B cell (primary cell): Measurements from ENCODE around the gene CLK4. TPM values are rescaled to one million over a fixed set of nuclear protein-coding genes. Genes with fewer than 3 reads are reported as not detected.

Experiments used
- ATAC-seq: fragments of 200-7000 bp; cut with Tn5 transposase; one replicate; pipeline ENCODE4 v1.10.0; 2021; ENCODE audit warnings: low read depth, mild to moderate bottlenecking, moderate number of reproducible peaks, moderate library complexity
- CTCF ChIA-PET: fragments of 350-600 bp; sonication (Branson Sonifier 250); formaldehyde crosslinking; loops from one replicate; lab custom pipeline; 2021; ENCODE audit warnings: antibody characterized with exemption, inconsistent platforms; lab: Charles Lee
- POLR2A ChIA-PET: fragments of 350-600 bp; sonication (Branson Sonifier 250); formaldehyde crosslinking; loops from one replicate; lab custom pipeline; 2021; ENCODE audit warnings: antibody characterized with exemption; lab: Charles Lee
- DNase-seq: peaks from one replicate; pipeline ENCODE4 v3.0.0; 2013
- H2AFZ ChIP-seq: 2 replicates; pipeline ENCODE4 v1.6.1; 2012; ENCODE audit warnings: mild to moderate bottlenecking, low read depth, low read length; ENCODE audit not compliant: insufficient read depth, poor library complexity, severe bottlenecking
- H3K27ac ChIP-seq, 2 donors: 1 replicate in 1 of 2; 2 replicates in 1 of 2; pipeline ENCODE4 v1.5.1; 2012 to 2013; ENCODE audit warnings: low read length in 2 of 2, mild to moderate bottlenecking in 2 of 2, moderate library complexity in 1 of 2
- H3K27me3 ChIP-seq, 4 experiments: fragments of 200-600 bp in 1 of 4; sonication (generic) in 1 of 4; replicated peaks in 1 of 4; 1 replicate in 2 of 4; 2 replicates in 2 of 4; pipeline versions ENCODE4 v1.6.1 to v1.7.0; 2013 to 2016; ENCODE audit warnings: low read length in 3 of 4, mild to moderate bottlenecking in 2 of 4, mixed read lengths in 1 of 4, moderate library complexity in 1 of 4; ENCODE audit not compliant: insufficient read depth in 4 of 4, control insufficient read depth in 3 of 4; ENCODE audit errors: control extremely low read depth in 1 of 4
- H3K36me3 ChIP-seq, 2 experiments: replicated peaks in 1 of 2; 1 replicate in 1 of 2; 2 replicates in 1 of 2; pipeline versions ENCODE4 v1.6.1 to v1.7.1; 2013; ENCODE audit warnings: low read length in 1 of 2; ENCODE audit not compliant: insufficient read depth in 2 of 2, control insufficient read depth in 1 of 2; ENCODE audit errors: control extremely low read depth in 1 of 2, extremely low read depth in 1 of 2
- H3K4me1 ChIP-seq, 2 donors: fragments of 200-600 bp in 1 of 2; sonication (generic) in 1 of 2; 1 replicate in 1 of 2; 2 replicates in 1 of 2; pipeline versions ENCODE4 v1.5.1 to v1.6.1; 2013 to 2017; ENCODE audit warnings: low read length in 2 of 2; ENCODE audit not compliant: control insufficient read depth in 2 of 2, insufficient read depth in 2 of 2
- H3K4me2 ChIP-seq: replicated peaks from 2 replicates; pipeline ENCODE3; 2012; ENCODE audit warnings: mild to moderate bottlenecking, low read depth, low read length; ENCODE audit not compliant: poor library complexity, severe bottlenecking
- H3K4me3 ChIP-seq, 5 experiments: fragments of 200-600 bp in 1 of 5; sonication (generic) in 1 of 5; 1 replicate in 3 of 5; 2 replicates in 2 of 5; pipeline versions ENCODE4 v1.5.1 to v1.7.0; 2011 to 2016; ENCODE audit warnings: low read length in 4 of 5, mild to moderate bottlenecking in 4 of 5, low read depth in 2 of 5, control low read depth in 1 of 5, moderate library complexity in 1 of 5; ENCODE audit not compliant: insufficient read depth in 1 of 5; ENCODE audit errors: control extremely low read depth in 1 of 5, extremely low read depth in 1 of 5
- H3K79me2 ChIP-seq: fragments of 200-600 bp; sonication (generic); one replicate; pipeline ENCODE4 v1.6.0; 2016; ENCODE audit warnings: low read length; ENCODE audit not compliant: control insufficient read depth, insufficient read depth
- H3K9ac ChIP-seq: fragments of 200-600 bp; sonication (generic); 2 replicates; pipeline ENCODE4 v1.6.1; 2017; ENCODE audit warnings: mild to moderate bottlenecking, low read length, moderate library complexity
- H3K9me3 ChIP-seq, 3 donors: one replicate each; pipeline versions ENCODE4 v1.6.1 to v1.7.1; 2013; ENCODE audit warnings: low read length in 2 of 3; ENCODE audit not compliant: control insufficient read depth in 2 of 3, insufficient read depth in 1 of 3; ENCODE audit errors: control extremely low read depth in 1 of 3
- H4K20me1 ChIP-seq: 2 replicates; pipeline ENCODE4 v1.6.0; 2012; ENCODE audit warnings: mild to moderate bottlenecking, low read length; ENCODE audit not compliant: insufficient read depth, control insufficient read depth, poor library complexity, severe bottlenecking
- H3K27ac Mint-ChIP-seq: one replicate; pipeline ENCODE4 v1.8.0; 2021; ENCODE audit warnings: mixed read lengths
- H3K27me3 Mint-ChIP-seq: one replicate; pipeline ENCODE4 v1.8.0; 2021; ENCODE audit warnings: mixed read lengths
- H3K4me1 Mint-ChIP-seq: one replicate; pipeline ENCODE4 v1.8.0; 2021; ENCODE audit warnings: mixed read lengths
- H3K4me3 Mint-ChIP-seq: one replicate; pipeline ENCODE4 v1.8.0; 2021; ENCODE audit warnings: mixed read lengths
- H3K9me3 Mint-ChIP-seq: one replicate; pipeline ENCODE4 v1.8.0; 2022; ENCODE audit warnings: mixed read lengths; ENCODE audit not compliant: insufficient read depth
- CTCF ChIP-seq: fragments of 200-600 bp; IDR thresholded peaks from one replicate; pipeline ENCODE4 v1.8.0; 2022; ENCODE audit warnings: antibody characterized with exemption, mild to moderate bottlenecking
- EZH2 ChIP-seq: IDR thresholded peaks from 2 replicates; pipeline ENCODE4 v1.6.1; 2012; ENCODE audit warnings: borderline replicate concordance, low read depth, mild to moderate bottlenecking, moderate library complexity, low read length; ENCODE audit not compliant: insufficient read depth, poor library complexity, severe bottlenecking
- WGBS: methylation state at CpG from one replicate; pipeline ENCODE4 v1.1.5; 2013; ENCODE audit warnings: missing lambda C conversion rate; ENCODE audit not compliant: insufficient coverage; 5-methylcytosine and 5-hydroxymethylcytosine counted together
- intact Hi-C: fragments of 100-400 bp; cut with micrococcal nuclease; formaldehyde crosslinking; loops from one replicate; pipeline ENCODE4 v1.10.0; 2022
- polyA plus RNA-seq: library from polyadenylated mRNA; depleted of rRNA; stranded (reverse); fragments of >200 nt; gene quantifications from 2 replicates; pipeline ENCODE4 v1.2.3, GENCODE V29; 2012
- total RNA-seq, 2 donors: library from RNA; stranded (reverse); fragments of 120-200 nt in 1 of 2; gene quantifications; 1 replicate in 1 of 2; 2 replicates in 1 of 2; pipeline versions ENCODE4 v1.2.3 to v1.2.4, GENCODE V29; 2013 to 2022

Gene CLK4
- total and polyA plus RNA-seq, 2 donors (not counting 1 experiment from before 2014, with no cell fraction given): 72.3 to 132 TPM

- CTCF ChIA-PET: no interaction called here
- WGBS: 83% methylated on average over 5 of the region's 7 CpGs
These were observed 44.8 kb upstream of the CLK4 start for GRCh38 chr5:178671602-178672144.

More at GRCh38 chr5:178671602-178672144, 44.8 kb upstream of the CLK4 start:
- DNase-seq (no peak), ATAC-seq (no peak)
- Histone ChIP-seq H4K20me1 (no peaks in the 10 kb centered on the region), H3K9me3 (peaks cover 0 to 3% (median 0%) of the 10 kb centered on the region in 3 donors), H3K9ac (no peak overlapping the region), H3K4me1 (no peaks in the 10 kb centered on the region), H3K36me3 (no peaks in the 10 kb centered on the region), H3K27ac (no peak overlapping the region), H3K4me3 (no peak overlapping the region), H3K79me2 (no peaks in the 10 kb centered on the region), H3K4me2 (no peak overlapping the region), H2AFZ (no peak overlapping the region), H3K27me3 (no peaks in the 10 kb centered on the region)
- peaks cover 4% of the 10 kb centered on the region for H3K4me1 Mint-ChIP-seq
- TF ChIP-seq EZH2 (no peak), CTCF (no peak)
- no peaks in the 10 kb centered on the region for H3K9me3 Mint-ChIP-seq
- no peak overlapping the region for H3K4me3 Mint-ChIP-seq
- POLR2A ChIA-PET: no interaction called here
- no peak overlapping the region for H3K27ac Mint-ChIP-seq
- H3K27me3 Mint-ChIP-seq: peaks cover 12% of the 10 kb centered on the region
- intact Hi-C loops: no loop called here
